Fibroblast of skin of right biceps (primary cell): Measurements from ENCODE around the gene CLUH.
"Not testable (repeated sequence)": the region's sequence is repeated elsewhere in the genome, so short reads cannot be mapped to it uniquely, and the experiment has no call there.

Experiments used
- DNase-seq: peaks from one replicate; pipeline ENCODE4 v3.0.0-alpha.2; 2013

The CLUH gene

GRCh38 chr17:2684549-2684948, 27.0 kb downstream of the CLUH start:
- no peak for DNase-seq

- no peak for DNase-seq
Measured at GRCh38 chr17:2683912-2684311, 27.7 kb downstream of the CLUH start.

GRCh38 chr17:2682176-2682938, 29.2 kb downstream of the CLUH start:
- DNase-seq: no peak

GRCh38 chr17:2681650-2682049, 29.9 kb downstream of the CLUH start:
- DNase-seq: no peak

GRCh38 chr17:2680961-2681360, 30.6 kb downstream of the CLUH start:
- DNase-seq: no peak

- not testable (repeated sequence) for DNase-seq
Measured at GRCh38 chr17:2679247-2679646, 32.3 kb downstream of the CLUH start.

- DNase-seq: no peak
Measured at GRCh38 chr17:2672026-2672425, 39.5 kb downstream of the CLUH start.

DNA sequence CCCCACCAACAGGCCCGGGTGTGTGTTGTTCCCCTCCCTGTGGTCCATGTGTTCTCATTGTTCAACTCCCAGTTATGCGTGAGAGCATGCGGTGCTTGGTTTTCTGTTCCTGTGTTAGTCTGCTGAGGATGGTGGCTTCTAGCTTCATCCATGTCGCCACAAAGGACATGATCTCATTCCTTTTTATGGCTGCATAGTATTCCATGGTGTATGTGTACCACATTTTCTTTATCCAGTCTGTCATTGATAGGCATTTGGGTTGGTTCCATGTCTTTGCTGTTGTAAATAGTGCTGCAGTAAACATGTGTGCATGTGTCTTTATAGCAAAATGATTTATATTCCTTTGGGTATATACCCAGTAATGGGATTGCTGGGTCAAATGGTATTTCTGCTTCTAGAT, 51.2 kb downstream of the CLUH start:
- not testable (repeated sequence) for DNase-seq

DNA sequence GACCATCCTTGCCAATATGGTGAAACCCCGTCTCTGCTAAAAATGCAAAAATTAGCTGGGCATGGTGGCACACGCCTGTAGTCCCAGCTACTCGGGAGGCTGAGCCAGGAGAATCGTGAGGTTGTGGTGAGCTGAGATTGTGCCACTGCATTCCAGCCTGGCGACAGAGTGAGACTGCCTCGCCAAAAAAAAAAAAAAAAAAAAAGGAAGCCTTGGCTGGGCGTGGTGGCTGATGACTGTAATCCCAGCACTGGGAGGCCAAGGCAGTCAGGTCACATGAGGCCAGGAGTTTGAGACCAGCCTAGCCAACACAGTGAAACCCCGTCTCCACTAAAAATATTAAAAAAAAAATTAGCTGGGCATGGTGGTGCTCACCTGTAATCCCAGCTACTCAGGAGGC, 52.2 kb downstream of the CLUH start:
- DNase-seq: peak; percentile 67

GRCh38 chr17:2656283-2656682, 55.3 kb downstream of the CLUH start:
- peak; percentile 18 for DNase-seq

DNA sequence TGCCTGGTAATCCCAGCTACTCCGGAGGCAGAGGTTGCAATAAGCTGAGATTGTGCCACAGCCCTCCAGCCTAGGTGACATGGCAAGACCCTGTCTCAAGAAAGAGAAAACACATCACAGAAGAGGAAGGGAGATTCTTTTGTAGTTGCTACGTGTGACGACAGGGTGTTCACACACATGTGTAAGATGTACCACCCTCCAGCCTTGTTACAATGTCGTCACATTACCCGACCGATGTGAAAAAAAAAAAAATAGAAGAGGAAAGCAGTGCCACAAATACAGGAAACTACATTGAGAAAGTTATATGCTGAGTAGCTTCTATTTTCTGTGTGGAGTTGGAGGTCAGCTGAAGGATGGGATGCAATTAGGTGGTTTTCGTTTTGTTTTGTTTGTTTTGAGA, 56.0 kb downstream of the CLUH start:
- no peak for DNase-seq

GRCh38 chr17:2652911-2653310, 58.7 kb downstream of the CLUH start:
- DNase-seq: not testable (repeated sequence)

- DNase-seq: no peak
Measured at GRCh38 chr17:2649191-2649590, 62.4 kb downstream of the CLUH start.

DNA sequence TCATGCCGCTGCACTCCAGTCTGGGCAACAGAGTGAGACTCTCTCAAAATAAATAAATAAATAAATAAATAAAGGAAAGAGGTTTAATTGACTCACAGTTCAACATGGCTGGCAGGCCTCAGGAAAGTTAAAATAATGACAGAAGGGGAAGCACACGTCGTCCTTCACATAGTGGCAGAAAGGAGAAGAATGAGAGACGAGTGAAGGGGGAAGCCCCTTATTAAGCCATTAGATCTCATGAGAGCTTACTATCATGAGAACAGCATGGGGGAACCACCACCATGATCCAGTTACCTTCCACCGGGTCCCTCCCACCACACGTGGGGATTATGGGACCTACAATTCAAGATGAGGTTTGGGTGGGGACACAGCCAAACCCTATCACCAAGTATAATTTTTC, 63.6 kb downstream of the CLUH start:
- no peak for DNase-seq

DNA sequence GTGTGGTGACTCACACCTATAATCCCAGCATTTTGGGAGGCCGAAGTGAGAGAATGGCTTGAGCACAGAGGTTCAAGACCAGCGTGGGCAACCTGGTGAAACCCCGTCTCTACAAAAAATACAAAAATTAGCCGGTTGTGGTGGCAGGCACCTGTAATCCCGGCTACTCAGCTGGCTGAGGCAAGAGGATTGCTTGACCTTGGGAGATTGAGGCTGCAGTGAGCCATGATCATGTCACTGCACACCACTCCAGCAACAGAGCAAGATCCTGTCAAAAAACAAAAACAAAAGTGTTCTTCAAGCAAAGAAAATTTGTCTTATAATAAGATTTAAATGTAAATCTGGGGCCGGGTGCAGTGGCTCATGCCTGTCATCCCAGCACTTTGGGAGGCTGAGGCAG, 66.6 kb downstream of the CLUH start:
- DNase-seq: no peak
